Measurements from ENCODE around the gene IZUMO4. TPM values are rescaled to one million over a fixed set of nuclear protein-coding genes. Genes with fewer than 3 reads are reported as not detected.

Gene IZUMO4
- total RNA-seq = 16.5 TPM
- under 1 TPM; 0.47 to 0.82 (median 0.70) TPM for polyA plus RNA-seq

DNA sequence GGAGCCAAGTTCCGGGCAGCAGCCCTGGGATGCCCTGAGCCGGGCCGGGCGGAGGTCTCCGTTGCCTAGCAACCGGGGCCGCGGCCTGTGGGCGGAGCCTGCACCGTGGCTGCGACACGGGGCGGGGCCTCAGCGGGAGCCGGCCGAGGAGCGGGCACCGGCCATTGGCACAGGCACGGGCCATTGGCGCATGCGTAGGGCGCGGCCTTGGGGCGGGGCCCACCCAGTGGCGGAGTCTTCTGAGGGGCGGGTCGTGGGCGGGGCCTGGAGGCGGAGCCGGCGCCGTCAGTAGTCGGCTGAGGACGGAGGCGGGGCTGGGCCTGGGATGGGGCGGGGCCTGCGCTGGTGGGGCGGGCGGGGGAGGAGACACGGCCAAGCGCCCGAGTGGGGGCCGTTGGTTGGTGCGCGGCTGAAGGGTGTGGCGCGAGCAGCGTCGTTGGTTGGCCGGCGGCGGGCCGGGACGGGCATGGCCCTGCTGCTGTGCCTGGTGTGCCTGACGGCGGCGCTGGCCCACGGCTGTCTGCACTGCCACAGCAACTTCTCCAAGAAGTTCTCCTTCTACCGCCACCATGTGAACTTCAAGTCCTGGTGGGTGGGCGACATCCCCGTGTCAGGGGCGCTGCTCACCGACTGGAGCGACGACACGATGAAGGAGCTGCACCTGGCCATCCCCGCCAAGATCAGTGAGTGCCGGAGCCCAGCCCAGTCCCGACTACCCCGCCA, at the start of gene IZUMO4:
TSS of gene IZUMO4 (plus strand) at position 436 of the 723 bp plus-strand sequence. CDS start at position 467, 31 bp downstream.
- Mint-ChIP-seq H3K9me3 (peaks cover 0 to 3% (median 0%) of the 10 kb centered on the region in 7 donors), H3K4me3 (peak within 1 kb of the TSS; percentile 96 to 99 (median 98)), H3K27ac (peak within 1 kb of the TSS; percentile 94 to 97 (median 96)), H3K4me1 (peaks cover 0 to 38% (median 13%) of the 10 kb centered on the region in 4 donors), H3K27me3 (peaks cover 4% of the 10 kb centered on the region), H3K36me3 (peaks cover 6% of the 10 kb centered on the region)
- Histone ChIP-seq H3K9me3 (ENCODE audit: control insufficient read depth in 2 of 2, low read length in 2 of 2) (no peaks in the 10 kb centered on the region), H3K4me1 (ENCODE audit: control insufficient read depth, insufficient read depth, low read length, poor library complexity, severe bottlenecking) (peaks cover 48% of the 10 kb centered on the region), H3K4me3 (ENCODE audit: low read depth, low read length) (peak within 1 kb of the TSS; percentile 67), H3K36me3 (ENCODE audit: control insufficient read depth, insufficient read depth, low read length) (peaks cover 25% of the 10 kb centered on the region), H3K27me3 (ENCODE audit: control insufficient read depth, insufficient read depth, low read length) (no peaks in the 10 kb centered on the region), H3K27ac (ENCODE audit: insufficient read depth, low read length, poor library complexity, severe bottlenecking) (peak within 1 kb of the TSS; percentile 88)
- ATAC-seq (ENCODE audit: low read depth in 2 of 2) (peak; percentile 83 to 85), DNase-seq (peak; percentile 96 to 100 (median 100))

DNA sequence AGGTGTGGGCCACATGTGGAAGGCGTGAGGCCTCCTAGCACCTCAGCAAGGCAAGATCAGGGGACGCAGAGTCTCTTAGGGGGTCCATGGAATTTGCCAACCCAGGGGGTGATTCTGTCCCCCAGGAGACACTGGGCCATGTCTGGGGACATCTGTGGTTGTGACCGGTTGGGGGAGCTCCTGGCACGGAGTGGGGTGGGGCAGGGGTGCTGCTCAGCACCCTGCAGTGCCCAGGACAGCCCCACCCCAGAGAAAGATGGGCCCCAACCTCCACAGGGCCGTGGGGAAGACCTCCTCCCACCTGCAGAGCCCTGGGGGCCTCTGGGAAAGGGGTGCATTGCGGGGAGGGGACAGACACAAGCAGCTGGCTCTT, 49.7 kb upstream of the IZUMO4 start:
- H3K27ac ChIP-seq (ENCODE audit: insufficient read depth, low read length, poor library complexity, severe bottlenecking) = peak overlapping the region; percentile 78
- peaks cover 31% of the 10 kb centered on the region for H3K36me3 ChIP-seq (ENCODE audit: control insufficient read depth, insufficient read depth, low read length)
- H3K4me3 Mint-ChIP-seq = peak overlapping the region in 3 of 4 donors; percentile 61 to 90 (median 73)
- H3K27me3 Mint-ChIP-seq = peaks cover 4% of the 10 kb centered on the region
- peaks cover 84% of the 10 kb centered on the region for H3K4me1 ChIP-seq (ENCODE audit: control insufficient read depth, insufficient read depth, low read length, poor library complexity, severe bottlenecking)
- peaks cover 0 to 71% (median 12%) of the 10 kb centered on the region in 4 donors for H3K4me1 Mint-ChIP-seq
- H3K4me3 ChIP-seq (ENCODE audit: low read depth, low read length) = no peak overlapping the region
- peak overlapping the region in 2 of 3 donors; percentile 6 to 52 for H3K27ac Mint-ChIP-seq
- no peaks in the 10 kb centered on the region for H3K9me3 Mint-ChIP-seq
- ATAC-seq (ENCODE audit: low read depth in 2 of 2) (no peak), DNase-seq (no peak)
- H3K9me3 ChIP-seq (ENCODE audit: control insufficient read depth in 2 of 2, low read length in 2 of 2) = no peaks in the 10 kb centered on the region
- H3K27me3 ChIP-seq (ENCODE audit: control insufficient read depth, insufficient read depth, low read length) = no peaks in the 10 kb centered on the region
- peaks cover 3% of the 10 kb centered on the region for H3K36me3 Mint-ChIP-seq

DNA sequence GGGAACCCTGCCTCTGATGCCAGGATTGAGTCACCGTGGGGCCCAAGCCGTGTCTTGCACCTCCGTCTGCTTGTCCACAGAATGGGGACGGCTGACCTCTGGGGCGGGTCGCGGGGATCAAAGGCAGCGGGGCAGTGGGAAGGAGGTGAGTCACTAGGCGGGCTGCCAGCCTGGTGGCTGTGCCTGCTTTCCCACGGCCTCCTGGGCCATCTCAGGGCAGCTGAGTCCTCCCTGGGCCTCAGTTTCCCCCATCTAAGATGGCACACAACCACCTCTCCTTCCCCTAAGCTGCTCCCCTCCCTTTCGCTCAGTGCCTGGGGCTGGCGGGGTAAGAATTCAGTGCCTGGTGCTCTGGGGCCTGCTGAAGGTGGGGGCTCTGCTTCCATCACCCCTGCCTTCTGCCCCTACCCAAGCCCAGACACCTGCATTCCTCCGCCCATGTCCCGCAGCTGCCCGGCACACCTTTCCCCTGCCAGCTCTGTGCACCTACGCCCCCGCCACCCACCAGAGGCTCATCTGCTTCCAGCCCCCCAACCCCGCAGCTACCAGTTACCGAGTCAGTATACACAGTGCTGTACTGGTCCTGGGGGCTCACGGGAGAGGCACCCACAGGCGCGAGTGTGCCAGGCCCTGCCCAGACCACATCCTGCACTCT, 49.1 kb upstream of the IZUMO4 start:
- Mint-ChIP-seq H3K9me3 (no peaks in the 10 kb centered on the region), H3K27me3 (peaks cover 4% of the 10 kb centered on the region), H3K27ac (peak overlapping the region; percentile 23 to 69 (median 51)), H3K36me3 (peaks cover 3% of the 10 kb centered on the region), H3K4me1 (peaks cover 0 to 71% (median 14%) of the 10 kb centered on the region in 4 donors), H3K4me3 (peak overlapping the region; percentile 68 to 90 (median 82))
- peak overlapping the region; percentile 19 for H3K4me3 ChIP-seq (ENCODE audit: low read depth, low read length)
- DNase-seq = no peak
- ATAC-seq (ENCODE audit: low read depth in 2 of 2) = no peak
- no peaks in the 10 kb centered on the region for H3K27me3 ChIP-seq (ENCODE audit: control insufficient read depth, insufficient read depth, low read length)
- H3K9me3 ChIP-seq (ENCODE audit: control insufficient read depth in 2 of 2, low read length in 2 of 2) = no peaks in the 10 kb centered on the region
- H3K27ac ChIP-seq (ENCODE audit: insufficient read depth, low read length, poor library complexity, severe bottlenecking) = peak overlapping the region; percentile 78
- peaks cover 29% of the 10 kb centered on the region for H3K36me3 ChIP-seq (ENCODE audit: control insufficient read depth, insufficient read depth, low read length)
- H3K4me1 ChIP-seq (ENCODE audit: control insufficient read depth, insufficient read depth, low read length, poor library complexity, severe bottlenecking) = peaks cover 85% of the 10 kb centered on the region

DNA sequence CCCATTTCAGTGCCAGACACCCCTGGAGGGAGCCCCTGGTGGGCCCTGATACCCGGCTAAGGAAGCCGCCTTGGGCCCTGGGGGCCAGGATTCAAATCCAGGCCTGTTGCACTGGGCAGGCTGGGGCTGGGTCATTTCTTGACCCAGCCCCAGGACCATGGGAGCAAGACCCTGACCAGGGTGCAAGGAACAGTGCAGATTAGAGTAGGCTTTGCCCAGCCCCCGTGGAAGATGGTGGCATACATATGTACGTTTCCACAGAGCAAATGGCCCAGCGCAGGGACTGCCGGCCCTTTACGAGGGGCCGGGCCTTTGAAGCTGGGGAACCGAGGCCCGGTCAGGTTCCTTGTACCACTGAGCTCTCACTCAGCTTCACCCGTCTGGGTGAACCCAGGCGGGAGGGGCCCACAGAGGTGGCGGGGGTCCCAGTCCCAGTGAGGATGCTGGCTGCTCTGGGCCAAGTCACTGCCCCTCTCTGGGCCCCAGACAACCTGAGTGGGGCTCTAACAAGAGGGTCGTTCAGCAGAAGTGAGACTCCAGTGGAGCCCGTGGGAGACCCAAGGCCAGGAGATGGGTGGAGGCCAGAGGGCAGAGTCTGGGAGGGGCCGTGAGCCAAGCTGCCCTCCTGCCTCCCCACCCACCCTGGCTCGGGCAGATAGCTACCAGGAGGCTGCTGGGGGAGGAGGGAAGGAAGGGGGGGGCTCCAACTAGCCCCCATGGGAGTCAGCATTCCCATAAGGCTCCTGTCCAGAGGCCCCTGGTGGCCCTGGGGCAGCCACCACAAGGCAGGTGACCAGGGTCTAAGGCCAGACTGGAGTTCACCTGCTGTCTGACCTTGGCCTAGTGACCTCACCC, 48.4 kb upstream of the IZUMO4 start:
- peak overlapping the region; percentile 88 to 94 (median 90) for H3K4me3 Mint-ChIP-seq
- peaks cover 22% of the 10 kb centered on the region for H3K36me3 ChIP-seq (ENCODE audit: control insufficient read depth, insufficient read depth, low read length)

DNA sequence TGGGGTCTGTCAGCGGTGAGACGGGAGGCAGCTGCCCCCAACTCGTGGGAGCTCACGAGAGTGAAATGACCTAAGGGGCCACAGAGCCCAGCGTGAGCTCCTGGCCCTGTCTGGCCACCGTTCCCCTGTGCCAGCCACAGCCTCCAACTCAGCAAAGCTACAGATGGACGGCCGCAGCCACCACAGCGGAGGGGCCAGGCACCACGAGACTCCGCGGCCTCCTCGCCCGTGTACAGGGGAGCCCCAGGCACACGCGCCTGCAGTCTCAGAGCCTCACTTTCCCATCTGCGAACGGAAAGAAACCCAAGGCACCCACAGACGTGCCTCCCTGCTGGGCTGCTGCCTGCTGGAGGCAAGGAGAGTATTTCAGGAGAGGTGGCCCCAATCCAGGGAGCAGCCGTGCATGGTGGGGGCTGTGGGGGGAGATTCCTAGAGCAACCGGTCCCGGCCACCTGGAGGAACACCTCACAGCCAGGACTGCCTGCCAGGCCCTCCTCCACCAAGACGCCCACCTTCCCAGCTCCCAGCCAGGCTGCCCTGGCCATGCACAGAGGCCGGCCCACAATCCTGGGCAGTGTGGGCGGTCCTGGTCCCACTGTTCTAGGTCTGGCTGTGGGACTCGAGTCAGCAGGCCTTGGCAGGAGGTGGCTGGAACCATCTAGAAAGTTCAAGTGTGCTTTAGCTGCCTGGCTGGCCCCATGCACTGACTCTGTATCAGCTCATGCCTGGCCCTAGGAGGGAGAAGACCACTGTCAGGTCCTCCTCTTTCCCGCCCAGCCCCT, 47.6 kb upstream of the IZUMO4 start:
- no peaks in the 10 kb centered on the region for H3K36me3 Mint-ChIP-seq
- Histone ChIP-seq H3K4me1 (ENCODE audit: control insufficient read depth, insufficient read depth, low read length, poor library complexity, severe bottlenecking) (peaks cover 69% of the 10 kb centered on the region), H3K9me3 (ENCODE audit: control insufficient read depth in 2 of 2, low read length in 2 of 2) (no peaks in the 10 kb centered on the region), H3K27me3 (ENCODE audit: control insufficient read depth, insufficient read depth, low read length) (no peaks in the 10 kb centered on the region), H3K36me3 (ENCODE audit: control insufficient read depth, insufficient read depth, low read length) (peaks cover 17% of the 10 kb centered on the region), H3K4me3 (ENCODE audit: low read depth, low read length) (peak overlapping the region; percentile 86), H3K27ac (ENCODE audit: insufficient read depth, low read length, poor library complexity, severe bottlenecking) (peak overlapping the region; percentile 78)
- peak overlapping the region; percentile 88 to 94 (median 90) for H3K4me3 Mint-ChIP-seq
- H3K4me1 Mint-ChIP-seq = peaks cover 0 to 64% (median 9%) of the 10 kb centered on the region in 4 donors
- DNase-seq (no peak), ATAC-seq (ENCODE audit: low read depth in 2 of 2) (no peak)
- H3K27ac Mint-ChIP-seq = peak overlapping the region; percentile 78 to 95 (median 91)
- no peaks in the 10 kb centered on the region for H3K9me3 Mint-ChIP-seq
- peaks cover 4% of the 10 kb centered on the region for H3K27me3 Mint-ChIP-seq

More for the DNA sequence above, 48.4 kb upstream of the IZUMO4 start:
- Histone ChIP-seq H3K4me3 (ENCODE audit: low read depth, low read length) (peak overlapping the region; percentile 19), H3K4me1 (ENCODE audit: control insufficient read depth, insufficient read depth, low read length, poor library complexity, severe bottlenecking) (peaks cover 77% of the 10 kb centered on the region), H3K27ac (ENCODE audit: insufficient read depth, low read length, poor library complexity, severe bottlenecking) (peak overlapping the region; percentile 78), H3K9me3 (ENCODE audit: control insufficient read depth in 2 of 2, low read length in 2 of 2) (no peaks in the 10 kb centered on the region), H3K27me3 (ENCODE audit: control insufficient read depth, insufficient read depth, low read length) (no peaks in the 10 kb centered on the region)
- Mint-ChIP-seq H3K27ac (peak overlapping the region; percentile 5 to 78 (median 23)), H3K9me3 (no peaks in the 10 kb centered on the region), H3K4me1 (peaks cover 0 to 67% (median 13%) of the 10 kb centered on the region in 4 donors), H3K27me3 (peaks cover 4% of the 10 kb centered on the region), H3K36me3 (peaks cover 2% of the 10 kb centered on the region)
- ATAC-seq (ENCODE audit: low read depth in 2 of 2) = no peak
- DNase-seq = no peak

DNA sequence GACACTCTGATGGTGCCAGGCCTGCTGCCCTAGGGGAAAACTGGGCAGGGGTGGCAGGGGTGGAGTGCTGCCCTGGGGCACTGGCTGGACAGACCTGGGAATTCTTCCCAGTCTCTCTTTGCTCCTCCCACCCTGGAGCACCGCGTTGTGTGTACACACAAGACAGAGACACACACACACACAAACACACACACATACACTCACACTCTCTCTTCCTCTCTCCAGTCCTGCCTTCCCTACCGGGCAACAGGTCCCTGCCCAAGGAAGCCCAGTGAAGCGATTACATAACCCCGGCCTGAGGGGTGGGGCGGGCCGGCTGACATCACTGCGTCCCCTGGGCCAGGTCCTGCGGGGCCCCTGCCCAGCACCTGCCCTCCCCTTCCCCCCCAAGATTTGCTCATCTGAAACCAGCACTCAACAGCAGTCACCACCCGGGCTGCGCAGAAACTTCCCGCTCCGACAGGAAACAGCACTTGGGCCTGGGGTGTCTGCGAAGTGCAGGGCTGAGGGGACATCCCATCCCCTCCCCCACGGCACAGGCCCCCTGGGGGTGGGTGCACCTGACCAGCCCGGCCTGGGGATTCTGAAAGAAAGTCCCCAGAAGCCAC, 46.9 kb upstream of the IZUMO4 start:
- Mint-ChIP-seq H3K27ac (peak overlapping the region; percentile 78 to 95 (median 91)), H3K4me3 (peak overlapping the region; percentile 88 to 94 (median 90)), H3K4me1 (peaks cover 0 to 65% (median 8%) of the 10 kb centered on the region in 4 donors), H3K36me3 (no peaks in the 10 kb centered on the region), H3K27me3 (peaks cover 4% of the 10 kb centered on the region), H3K9me3 (no peaks in the 10 kb centered on the region)
- Histone ChIP-seq H3K27me3 (ENCODE audit: control insufficient read depth, insufficient read depth, low read length) (no peaks in the 10 kb centered on the region), H3K4me3 (ENCODE audit: low read depth, low read length) (peak overlapping the region; percentile 86), H3K36me3 (ENCODE audit: control insufficient read depth, insufficient read depth, low read length) (peaks cover 14% of the 10 kb centered on the region), H3K4me1 (ENCODE audit: control insufficient read depth, insufficient read depth, low read length, poor library complexity, severe bottlenecking) (peaks cover 64% of the 10 kb centered on the region), H3K9me3 (ENCODE audit: control insufficient read depth in 2 of 2, low read length in 2 of 2) (no peaks in the 10 kb centered on the region), H3K27ac (ENCODE audit: insufficient read depth, low read length, poor library complexity, severe bottlenecking) (peak overlapping the region; percentile 78)
- ATAC-seq (ENCODE audit: low read depth in 2 of 2) (peak; percentile 27 to 29), DNase-seq (peak; percentile 40 to 83 (median 73))
